Stimulated activated CD4-positive, alpha-beta T cell treated with anti-CD3 and anti-CD28 coated beads, Interleukin-1b, Interleukin-23, amount 100 ng/mL, for 48 hours (primary cell): ENCODE results near the gene ZCCHC7.
"Not testable (repeated sequence)": the region's sequence is repeated elsewhere in the genome, so short reads cannot be mapped to it uniquely, and the experiment has no call there.

Experiments
- DNase-seq: peaks from one replicate; pipeline ENCODE4 v3.0.0-alpha.2; 2020

The ZCCHC7 gene

GRCh38 chr9:37179576-37179975, 59.2 kb downstream of the ZCCHC7 start:
- DNase-seq, result no peak

GRCh38 chr9:37180138-37180537, 59.8 kb downstream of the ZCCHC7 start:
- no peak for DNase-seq

- no peak for DNase-seq
Measured at GRCh38 chr9:37182718-37183117, 62.3 kb downstream of the ZCCHC7 start.

- DNase-seq, result no peak
Measured at GRCh38 chr9:37184905-37185867, 64.8 kb downstream of the ZCCHC7 start.

- DNase-seq, result peak; percentile 5
Measured at GRCh38 chr9:37187292-37187691, 66.9 kb downstream of the ZCCHC7 start.

GRCh38 chr9:37187713-37188439, 67.5 kb downstream of the ZCCHC7 start:
- no peak for DNase-seq

- not testable (repeated sequence) for DNase-seq
Measured at GRCh38 chr9:37190739-37191138, 70.4 kb downstream of the ZCCHC7 start.

GRCh38 chr9:37191403-37192089, 71.2 kb downstream of the ZCCHC7 start:
- no peak for DNase-seq

- DNase-seq, result no peak
Measured at GRCh38 chr9:37192803-37193202, 72.4 kb downstream of the ZCCHC7 start.

- DNase-seq, result no peak
Measured at GRCh38 chr9:37197158-37198038, 77.0 kb downstream of the ZCCHC7 start.

GRCh38 chr9:37198039-37198729, 77.8 kb downstream of the ZCCHC7 start:
- no peak for DNase-seq

- DNase-seq, result no peak
Measured at GRCh38 chr9:37198831-37199230, 78.5 kb downstream of the ZCCHC7 start.

GRCh38 chr9:37200433-37201005, 80.1 kb downstream of the ZCCHC7 start:
- no peak for DNase-seq

GRCh38 chr9:37201581-37201980, 81.2 kb downstream of the ZCCHC7 start:
- no peak for DNase-seq

GRCh38 chr9:37202091-37202490, 81.7 kb downstream of the ZCCHC7 start:
- DNase-seq, result no peak

GRCh38 chr9:37203456-37203855, 83.1 kb downstream of the ZCCHC7 start:
- not testable (repeated sequence) for DNase-seq

- no peak for DNase-seq
Measured at GRCh38 chr9:37206121-37206620, 85.8 kb downstream of the ZCCHC7 start.

- DNase-seq, result no peak
Measured at GRCh38 chr9:37209431-37210386, 89.3 kb downstream of the ZCCHC7 start.

GRCh38 chr9:37210737-37211523, 90.6 kb downstream of the ZCCHC7 start:
- DNase-seq, result no peak
